Measurements from ENCODE around the gene SLC22A9. TPM values are rescaled to one million over a fixed set of nuclear protein-coding genes. Genes with fewer than 3 reads are reported as not detected.

The SLC22A9 gene
- total and polyA plus RNA-seq, 10 of the 15 experiments (the other 5 are each of a cell fraction or from before 2014, with no cell fraction given): 0.03 to 0.06 TPM; not detected in 8

DNA sequence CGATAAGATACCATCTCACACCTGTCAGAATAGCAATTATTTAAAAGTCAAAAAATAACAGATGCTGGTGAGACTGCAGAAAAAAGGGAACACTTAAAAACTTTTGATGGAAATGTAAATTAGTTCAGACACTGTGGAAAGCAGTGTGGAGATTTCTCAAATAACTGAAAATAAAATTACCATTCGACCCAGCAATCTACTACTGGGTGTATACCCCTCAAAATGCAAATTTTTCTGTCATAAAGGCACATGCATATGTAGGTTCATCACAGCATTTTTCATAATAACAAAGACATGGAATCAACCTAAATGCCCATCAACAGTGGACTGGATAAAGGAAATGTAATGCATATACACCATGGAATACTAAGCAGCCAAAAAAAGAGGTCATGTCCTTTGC, 10.5 kb downstream of the SLC22A9 start:
- no peak for ATAC-seq
- no peak for DNase-seq (ENCODE audit: low read depth, low spot score)
- Histone ChIP-seq H3K79me2 (ENCODE audit: control insufficient read depth, insufficient read depth, low read length) (no peaks in the 10 kb centered on the region), H3K4me2 (ENCODE audit: control insufficient read depth, insufficient read depth) (no peak overlapping the region), H2AFZ (ENCODE audit: control insufficient read depth, low read depth, low read length) (no peak overlapping the region), H3K36me3 (ENCODE audit: control insufficient read depth in 2 of 2, insufficient read depth in 2 of 2, low read length in 1 of 2) (no peaks in the 10 kb centered on the region), H3K27ac (ENCODE audit: control insufficient read depth, insufficient read depth) (no peak overlapping the region), H3K4me3 (no peak overlapping the region), H3K4me1 (ENCODE audit: control insufficient read depth, insufficient read depth, low read length) (no peaks in the 10 kb centered on the region), H3K9ac (ENCODE audit: control insufficient read depth, insufficient read depth, low read length) (no peak overlapping the region), H3K9me3 (replicated peaks; ENCODE audit: control insufficient read depth, insufficient read depth, low read length) (no peaks in the 10 kb centered on the region), H3K27me3 (replicated peaks in 1 of 2; ENCODE audit: control insufficient read depth in 2 of 2, insufficient read depth in 2 of 2, low read length in 1 of 2) (no peaks in the 10 kb centered on the region), H4K20me1 (ENCODE audit: control insufficient read depth, insufficient read depth) (no peaks in the 10 kb centered on the region)
- RAD21 ChIA-PET (ENCODE audit: unreplicated experiment): no interaction called here
- no peak for FAIRE-seq
- CTCF ChIA-PET: no interaction called here
- BruUV-seq (replicated peaks): no TSS peak
- in situ Hi-C loops (cut with MboI): no loop called here
- SMC1A ChIA-PET (ENCODE audit: uncharacterized antibody, unreplicated experiment): no interaction called here
- WGBS (ENCODE audit: insufficient coverage, insufficient replicate concordance, low lambda C conversion rate, missing lambda C conversion rate): 2% methylated on average over 2 of the region's 2 CpGs
- intact Hi-C loops (cut with micrococcal nuclease; ENCODE audit: unreplicated experiment): no loop called here
- POLR2A ChIA-PET: no interaction called here
- TF ChIP-seq, protein P1, sequence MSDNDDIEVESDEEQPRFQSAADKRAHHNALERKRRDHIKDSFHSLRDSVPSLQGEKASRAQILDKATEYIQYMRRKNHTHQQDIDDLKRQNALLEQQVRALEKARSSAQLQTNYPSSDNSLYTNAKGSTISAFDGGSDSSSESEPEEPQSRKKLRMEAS (IDR thresholded peaks at IDR 0.05; ENCODE audit: low read depth, low read length): no peak
- TF ChIP-seq, protein P2, sequence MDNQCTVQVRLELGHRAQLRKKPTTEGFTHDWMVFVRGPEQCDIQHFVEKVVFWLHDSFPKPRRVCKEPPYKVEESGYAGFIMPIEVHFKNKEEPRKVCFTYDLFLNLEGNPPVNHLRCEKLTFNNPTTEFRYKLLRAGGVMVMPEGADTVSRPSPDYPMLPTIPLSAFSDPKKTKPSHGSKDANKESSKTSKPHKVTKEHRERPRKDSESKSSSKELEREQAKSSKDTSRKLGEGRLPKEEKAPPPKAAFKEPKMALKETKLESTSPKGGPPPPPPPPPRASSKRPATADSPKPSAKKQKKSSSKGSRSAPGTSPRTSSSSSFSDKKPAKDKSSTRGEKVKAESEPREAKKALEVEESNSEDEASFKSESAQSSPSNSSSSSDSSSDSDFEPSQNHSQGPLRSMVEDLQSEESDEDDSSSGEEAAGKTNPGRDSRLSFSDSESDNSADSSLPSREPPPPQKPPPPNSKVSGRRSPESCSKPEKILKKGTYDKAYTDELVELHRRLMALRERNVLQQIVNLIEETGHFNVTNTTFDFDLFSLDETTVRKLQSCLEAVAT (IDR thresholded peaks at IDR 0.05): no peak
- TF ChIP-seq SIN3A (IDR thresholded peaks at IDR 0.05; ENCODE audit: low read depth, low read length) (no peak), SMARCA5 (IDR thresholded peaks at IDR 0.05) (no peak), YBX1 (IDR thresholded peaks at IDR 0.05) (no peak)
- TF ChIP-seq, protein P3, sequence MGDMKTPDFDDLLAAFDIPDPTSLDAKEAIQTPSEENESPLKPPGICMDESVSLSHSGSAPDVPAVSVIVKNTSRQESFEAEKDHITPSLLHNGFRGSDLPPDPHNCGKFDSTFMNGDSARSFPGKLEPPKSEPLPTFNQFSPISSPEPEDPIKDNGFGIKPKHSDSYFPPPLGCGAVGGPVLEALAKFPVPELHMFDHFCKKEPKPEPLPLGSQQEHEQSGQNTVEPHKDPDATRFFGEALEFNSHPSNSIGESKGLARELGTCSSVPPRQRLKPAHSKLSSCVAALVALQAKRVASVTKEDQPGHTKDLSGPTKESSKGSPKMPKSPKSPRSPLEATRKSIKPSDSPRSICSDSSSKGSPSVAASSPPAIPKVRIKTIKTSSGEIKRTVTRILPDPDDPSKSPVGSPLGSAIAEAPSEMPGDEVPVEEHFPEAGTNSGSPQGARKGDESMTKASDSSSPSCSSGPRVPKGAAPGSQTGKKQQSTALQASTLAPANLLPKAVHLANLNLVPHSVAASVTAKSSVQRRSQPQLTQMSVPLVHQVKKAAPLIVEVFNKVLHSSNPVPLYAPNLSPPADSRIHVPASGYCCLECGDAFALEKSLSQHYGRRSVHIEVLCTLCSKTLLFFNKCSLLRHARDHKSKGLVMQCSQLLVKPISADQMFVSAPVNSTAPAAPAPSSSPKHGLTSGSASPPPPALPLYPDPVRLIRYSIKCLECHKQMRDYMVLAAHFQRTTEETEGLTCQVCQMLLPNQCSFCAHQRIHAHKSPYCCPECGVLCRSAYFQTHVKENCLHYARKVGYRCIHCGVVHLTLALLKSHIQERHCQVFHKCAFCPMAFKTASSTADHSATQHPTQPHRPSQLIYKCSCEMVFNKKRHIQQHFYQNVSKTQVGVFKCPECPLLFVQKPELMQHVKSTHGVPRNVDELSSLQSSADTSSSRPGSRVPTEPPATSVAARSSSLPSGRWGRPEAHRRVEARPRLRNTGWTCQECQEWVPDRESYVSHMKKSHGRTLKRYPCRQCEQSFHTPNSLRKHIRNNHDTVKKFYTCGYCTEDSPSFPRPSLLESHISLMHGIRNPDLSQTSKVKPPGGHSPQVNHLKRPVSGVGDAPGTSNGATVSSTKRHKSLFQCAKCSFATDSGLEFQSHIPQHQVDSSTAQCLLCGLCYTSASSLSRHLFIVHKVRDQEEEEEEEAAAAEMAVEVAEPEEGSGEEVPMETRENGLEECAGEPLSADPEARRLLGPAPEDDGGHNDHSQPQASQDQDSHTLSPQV (IDR thresholded peaks at IDR 0.05): no peak
